Fibroblast of the aortic adventitia (primary cell): Measurements from ENCODE around the gene GAR1. TPM values are rescaled to one million over a fixed set of nuclear protein-coding genes. Genes with fewer than 3 reads are reported as not detected.

Experiments
- DNase-seq: peaks from one replicate; pipeline ENCODE4 v3.0.0-alpha.2; 2010; ENCODE audit warnings: low read depth
- H3K4me3 ChIP-seq: 2 replicates; pipeline ENCODE4 v1.5.1; 2011; ENCODE audit warnings: low read depth, mild to moderate bottlenecking, control low read depth, low read length, moderate library complexity
- total RNA-seq: library from RNA; depleted of rRNA; stranded (reverse); fragments of >200 nt; gene quantifications from 2 replicates; pipeline ENCODE4 v1.2.3, GENCODE V29; 2012; ENCODE audit warnings: low replicate concordance
- TF ChIP-seq, protein P1 (sequence below): IDR thresholded peaks from 2 replicates; pipeline ENCODE4 v1.5.1; 2011; ENCODE audit warnings: mild to moderate bottlenecking, low read length, control low read depth, inconsistent platforms; ENCODE audit not compliant: insufficient read depth

Gene GAR1
- total RNA-seq, 1 donor, result 6.6 TPM

DNA sequence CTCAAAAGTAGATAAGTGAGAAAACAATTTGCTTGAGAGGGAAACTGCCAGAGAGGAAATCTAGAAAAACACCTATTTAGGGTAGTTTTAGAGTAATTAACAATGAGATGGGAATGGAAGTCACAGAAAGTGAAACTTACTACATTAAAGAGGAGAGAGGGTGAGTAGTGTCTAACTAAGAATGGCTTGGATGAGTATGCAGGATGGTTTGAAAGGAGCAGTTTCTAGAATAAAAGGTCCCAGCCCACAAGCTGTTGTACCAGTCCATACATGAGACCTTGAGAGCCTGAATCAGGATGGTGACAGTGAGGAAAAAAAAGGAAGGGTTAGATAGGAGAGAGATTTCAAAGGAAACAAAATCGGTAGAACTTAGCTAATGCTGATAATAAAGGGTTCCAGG is 1.3 kb downstream of the GAR1 start:
- no peak for DNase-seq
- peak overlapping the region; percentile 99 for H3K4me3 ChIP-seq
- TF ChIP-seq, protein P1, sequence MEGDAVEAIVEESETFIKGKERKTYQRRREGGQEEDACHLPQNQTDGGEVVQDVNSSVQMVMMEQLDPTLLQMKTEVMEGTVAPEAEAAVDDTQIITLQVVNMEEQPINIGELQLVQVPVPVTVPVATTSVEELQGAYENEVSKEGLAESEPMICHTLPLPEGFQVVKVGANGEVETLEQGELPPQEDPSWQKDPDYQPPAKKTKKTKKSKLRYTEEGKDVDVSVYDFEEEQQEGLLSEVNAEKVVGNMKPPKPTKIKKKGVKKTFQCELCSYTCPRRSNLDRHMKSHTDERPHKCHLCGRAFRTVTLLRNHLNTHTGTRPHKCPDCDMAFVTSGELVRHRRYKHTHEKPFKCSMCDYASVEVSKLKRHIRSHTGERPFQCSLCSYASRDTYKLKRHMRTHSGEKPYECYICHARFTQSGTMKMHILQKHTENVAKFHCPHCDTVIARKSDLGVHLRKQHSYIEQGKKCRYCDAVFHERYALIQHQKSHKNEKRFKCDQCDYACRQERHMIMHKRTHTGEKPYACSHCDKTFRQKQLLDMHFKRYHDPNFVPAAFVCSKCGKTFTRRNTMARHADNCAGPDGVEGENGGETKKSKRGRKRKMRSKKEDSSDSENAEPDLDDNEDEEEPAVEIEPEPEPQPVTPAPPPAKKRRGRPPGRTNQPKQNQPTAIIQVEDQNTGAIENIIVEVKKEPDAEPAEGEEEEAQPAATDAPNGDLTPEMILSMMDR, result no peak

DNA sequence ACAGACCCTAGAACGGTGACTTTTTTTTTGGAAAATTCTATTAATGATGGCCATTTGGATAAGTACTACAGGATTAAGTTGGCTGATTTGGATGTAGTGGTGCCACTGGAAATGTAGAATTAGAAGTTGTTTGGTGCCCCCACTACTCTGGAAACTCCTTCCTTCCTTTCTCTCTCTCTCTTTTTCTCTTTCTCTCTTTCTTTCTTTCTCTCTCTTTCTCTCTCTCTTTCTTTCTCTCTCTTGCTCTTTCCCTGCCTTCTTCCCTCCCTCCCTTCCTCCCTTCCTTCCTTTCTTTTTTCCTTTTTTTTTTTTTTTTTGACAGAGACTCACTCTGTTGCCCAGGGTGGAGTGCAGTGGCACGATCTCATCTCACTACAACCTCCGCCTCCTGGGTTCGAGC is 2.7 kb downstream of the GAR1 start:
- no peak overlapping the region for H3K4me3 ChIP-seq
- TF ChIP-seq, protein P1, result no peak
- DNase-seq, result no peak

DNA sequence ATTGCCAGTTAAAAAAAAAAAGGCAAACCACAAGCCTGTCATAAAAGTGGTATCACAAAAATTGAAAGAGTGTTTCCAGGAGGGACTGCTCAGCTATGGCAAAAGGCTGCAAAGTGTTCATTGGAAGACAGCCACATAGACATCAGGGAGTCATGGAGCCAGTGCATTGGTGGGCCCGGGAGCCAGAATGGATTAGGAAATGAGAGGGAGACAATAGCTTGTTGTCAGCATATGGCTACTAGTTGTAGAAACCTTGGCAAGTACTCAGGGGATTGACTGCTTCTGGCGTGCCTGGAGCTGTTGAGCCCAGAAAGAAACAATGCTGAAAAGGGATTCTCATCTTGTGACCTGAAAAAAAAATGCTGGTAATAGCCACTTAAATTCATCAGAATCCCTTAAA is 5.0 kb downstream of the GAR1 start:
- peak; percentile 73 for DNase-seq
- TF ChIP-seq, protein P1, result no peak
- H3K4me3 ChIP-seq, result no peak overlapping the region

DNA sequence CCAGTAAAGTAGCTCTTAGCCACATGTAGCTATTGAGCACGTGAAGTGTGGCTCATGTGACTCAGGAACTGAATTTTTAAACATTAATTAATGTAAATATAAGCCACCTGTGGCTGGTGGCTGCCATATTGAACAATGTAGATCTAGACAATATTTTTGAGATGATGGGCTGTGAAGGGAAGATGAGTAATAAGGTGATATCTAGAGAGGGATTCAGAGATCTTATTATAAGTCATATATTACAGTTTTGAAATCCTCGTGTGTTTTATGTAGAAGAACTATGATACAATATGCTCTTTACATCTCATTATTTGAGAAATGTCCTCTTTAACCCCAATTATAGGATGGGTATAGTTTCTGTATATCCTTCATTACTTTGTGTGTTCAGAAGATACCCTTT is 5.6 kb downstream of the GAR1 start:
- no peak for DNase-seq
- TF ChIP-seq, protein P1, result no peak
- no peak overlapping the region for H3K4me3 ChIP-seq

DNA sequence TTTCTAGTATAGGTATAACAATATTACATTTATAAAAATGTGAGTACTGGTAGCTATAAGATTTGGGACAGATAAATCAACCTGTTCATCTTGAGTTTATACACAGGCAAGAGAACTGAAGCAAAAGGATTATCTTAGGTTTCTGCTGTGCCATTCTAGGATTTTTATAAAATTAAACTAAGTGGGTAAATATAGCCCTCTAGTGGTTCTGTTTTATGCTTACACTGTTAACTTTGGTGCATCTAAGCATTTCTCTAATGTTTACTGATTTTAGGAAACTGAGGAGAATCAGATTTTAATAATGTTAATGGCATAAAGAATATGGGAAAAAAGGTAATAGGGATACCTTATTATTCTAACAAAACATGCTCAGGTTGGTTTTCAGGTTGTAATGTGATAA is 11.2 kb downstream of the GAR1 start:
- TF ChIP-seq, protein P1, result peak; percentile 60
- H3K4me3 ChIP-seq, result no peak overlapping the region
- DNase-seq, result peak; percentile 53

DNA sequence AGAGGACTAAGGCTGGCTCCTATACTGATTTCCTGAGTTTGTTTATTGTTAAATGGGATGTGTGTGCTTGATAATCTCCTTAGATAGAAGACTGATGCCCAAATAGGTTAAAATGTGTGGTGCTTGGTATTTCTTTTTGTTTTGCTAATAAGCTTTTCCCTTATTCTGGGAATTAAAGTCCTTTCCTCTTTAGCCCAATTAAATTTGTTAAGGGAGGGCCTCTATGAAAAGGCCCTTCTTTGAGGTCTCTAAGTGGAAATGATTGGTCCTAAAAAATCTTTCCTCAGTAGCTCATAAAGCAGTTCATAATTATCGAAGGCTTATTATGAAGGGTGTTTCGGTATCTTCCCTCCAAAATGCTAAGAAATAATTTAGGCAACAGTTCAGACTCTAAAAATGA is 12.1 kb downstream of the GAR1 start, which contains the start of gene RRH:
Gene RRH, plus strand, starts transcription at position 301 of the 400 bp plus-strand sequence. Its CDS starts 56 bp downstream, at position 357.
- H3K4me3 ChIP-seq, result no peak within 1 kb of the TSS
- TF ChIP-seq, protein P1, result no peak
- DNase-seq, result no peak

DNA sequence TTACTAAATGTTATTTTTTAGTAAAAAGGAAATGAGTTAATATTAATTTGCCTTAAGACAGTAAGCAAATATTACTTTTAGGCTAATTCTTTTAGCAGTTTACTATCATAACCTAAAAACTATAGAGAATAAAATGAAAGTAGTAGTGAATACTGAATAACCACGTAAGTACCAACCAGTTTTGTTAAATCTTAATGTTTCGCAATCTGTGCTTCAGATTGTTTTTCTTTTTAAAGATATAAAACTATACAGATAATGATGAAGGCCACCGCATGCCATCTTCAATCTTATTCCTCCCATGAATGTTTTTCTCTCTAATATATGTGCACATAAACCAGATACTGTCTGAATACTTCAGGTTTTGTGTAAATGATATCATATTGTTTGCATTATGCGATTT is 18.2 kb downstream of the GAR1 start:
- TF ChIP-seq, protein P1, result no peak
- no peak for DNase-seq
- H3K4me3 ChIP-seq, result no peak overlapping the region
